ENCODE measurements around the gene DAAM1. TPM values are rescaled to one million over a fixed set of nuclear protein-coding genes. Genes with fewer than 3 reads are reported as not detected.

The DAAM1 gene
- total RNA-seq, 1 donor from 2014 or later: 32.4 TPM

DNA sequence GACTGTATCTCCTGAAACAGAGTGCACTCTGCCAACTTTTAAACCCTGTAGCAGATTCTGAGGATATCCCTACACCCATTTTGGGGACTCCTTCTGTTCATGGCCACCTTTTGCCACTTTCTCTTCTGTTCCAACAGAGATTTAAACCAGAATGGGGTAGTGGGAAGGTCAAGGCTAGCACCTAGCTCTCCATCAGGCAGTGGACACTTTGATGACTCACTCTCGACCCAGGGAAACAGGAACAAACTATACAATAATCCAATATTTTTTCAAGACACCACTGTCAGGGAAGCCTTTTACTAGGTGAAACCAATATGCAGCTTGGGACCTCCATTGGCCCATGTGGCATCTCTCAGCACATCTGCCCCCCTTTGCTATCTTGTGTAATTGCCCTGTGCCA is 103.6 kb downstream of the DAAM1 start:
- DNase-seq (ENCODE audit: low read depth): no peak

DNA sequence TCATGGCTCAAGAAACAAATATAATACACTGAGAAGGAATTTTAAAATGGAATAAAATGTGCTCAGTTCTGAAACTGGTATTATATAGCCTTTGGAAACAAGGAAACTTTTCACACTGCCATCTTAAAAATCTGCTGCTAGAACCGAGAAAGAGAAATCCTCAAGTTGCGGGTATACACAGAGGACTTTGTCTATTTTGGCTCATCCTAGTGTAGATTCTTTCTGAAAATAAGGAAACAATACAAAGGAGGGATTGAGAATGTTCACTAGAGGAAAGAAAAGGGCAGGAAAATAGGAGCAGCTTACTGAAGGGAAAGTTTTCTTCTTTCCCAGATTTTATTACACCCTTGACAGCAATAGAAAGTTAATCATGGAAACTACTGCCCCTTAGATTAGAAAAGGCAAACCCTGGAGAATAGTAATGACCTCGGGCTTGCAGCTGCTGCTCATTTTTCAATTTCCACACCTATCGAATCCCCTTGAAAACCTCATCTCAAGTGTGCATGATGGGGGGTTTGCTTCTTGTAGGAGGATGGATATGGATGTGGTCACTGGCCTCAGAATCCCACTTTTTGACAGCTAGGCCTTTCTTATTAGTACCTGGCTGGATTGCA is 104.6 kb downstream of the DAAM1 start:
- DNase-seq (ENCODE audit: low read depth): no peak

DNA sequence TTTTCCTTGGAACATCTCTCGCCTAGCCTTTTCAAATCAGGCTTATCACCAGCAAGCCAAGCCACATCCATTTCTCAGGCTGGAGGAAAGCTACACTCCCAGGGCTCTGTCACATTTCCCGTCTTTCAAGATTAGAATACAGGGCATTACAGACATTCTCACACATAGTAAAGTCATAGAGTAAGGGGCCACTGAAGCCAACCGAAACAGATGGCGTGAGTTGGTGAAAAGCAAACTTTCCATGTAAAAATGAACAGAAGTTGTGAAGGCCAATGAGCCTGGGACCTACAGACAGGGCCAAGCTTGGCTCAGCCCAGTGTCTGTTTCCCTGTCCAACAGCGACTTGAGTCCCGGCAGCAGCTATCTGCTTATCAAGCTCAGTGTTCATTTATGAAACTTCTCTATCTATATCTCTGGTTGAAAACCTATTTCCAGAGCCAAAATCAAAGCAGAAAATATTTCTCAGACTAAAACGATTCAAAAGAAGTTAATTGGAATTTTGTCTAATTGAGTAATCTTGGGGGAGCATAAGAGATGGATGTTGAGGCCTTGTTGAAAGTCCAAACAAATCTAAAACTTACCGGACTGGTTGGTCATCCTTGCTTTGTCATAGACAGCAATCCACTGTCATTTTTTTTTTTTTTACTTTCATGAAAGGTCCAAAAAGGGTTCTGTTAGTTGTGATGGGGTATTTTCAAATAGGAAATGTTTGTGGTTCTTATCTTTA is 105.6 kb downstream of the DAAM1 start:
- DNase-seq (ENCODE audit: low read depth): no peak

DNA sequence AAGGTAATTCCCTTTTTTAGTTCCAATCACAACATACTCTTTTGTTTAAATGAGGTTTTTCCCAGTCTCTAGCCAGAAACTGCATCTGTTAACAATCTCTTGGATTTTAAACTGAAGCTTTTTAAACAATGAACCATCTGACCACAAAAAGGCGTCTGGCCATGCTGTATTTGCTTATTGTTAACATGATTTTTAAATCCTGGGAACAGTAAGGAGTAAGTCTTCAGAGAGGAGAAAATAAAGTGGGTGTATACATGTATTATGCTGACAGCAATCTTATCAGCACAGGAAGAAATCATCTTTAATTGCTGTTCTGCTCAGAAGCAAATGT is 106.2 kb downstream of the DAAM1 start:
- DNase-seq (ENCODE audit: low read depth): no peak

DNA sequence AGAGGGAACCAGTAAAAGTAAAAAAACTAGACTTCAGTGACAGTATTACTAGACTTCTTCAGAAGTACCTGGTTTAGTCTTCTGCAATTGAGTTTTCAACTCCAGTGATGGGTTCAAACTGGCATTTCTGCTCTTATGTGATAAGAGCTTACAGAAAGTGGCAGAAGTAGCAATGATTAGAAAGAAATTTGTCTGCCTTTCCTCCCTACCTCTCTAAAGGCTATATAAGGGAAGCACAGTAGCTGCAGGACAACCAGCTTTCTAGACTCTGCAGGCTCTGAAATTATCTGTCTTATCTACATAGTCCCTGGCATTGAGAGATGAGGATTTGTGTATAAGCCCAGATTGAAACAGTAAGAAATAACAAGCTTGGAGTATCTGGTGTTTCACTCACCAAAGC is 107.5 kb downstream of the DAAM1 start:
- no peak for DNase-seq (ENCODE audit: low read depth)

DNA sequence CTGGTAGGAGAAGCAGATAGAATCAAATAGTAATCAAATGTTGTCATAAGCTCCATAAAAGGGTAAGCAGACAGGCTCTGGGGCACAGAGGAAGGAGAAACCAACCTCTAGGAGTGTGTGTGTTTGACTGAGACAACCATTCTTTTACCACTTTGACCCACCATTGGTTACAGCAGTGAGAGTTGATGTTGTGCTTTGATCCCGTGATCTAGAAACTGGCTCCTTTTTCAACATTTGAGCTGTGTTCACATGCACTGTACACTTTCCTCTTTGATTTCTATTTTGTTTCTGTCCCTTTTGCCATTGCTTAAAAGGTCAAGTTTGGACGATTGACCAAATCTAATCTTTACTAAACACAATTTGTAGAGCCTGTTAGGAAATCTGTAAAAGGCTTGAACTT is 108.0 kb downstream of the DAAM1 start:
- no peak for DNase-seq (ENCODE audit: low read depth)

DNA sequence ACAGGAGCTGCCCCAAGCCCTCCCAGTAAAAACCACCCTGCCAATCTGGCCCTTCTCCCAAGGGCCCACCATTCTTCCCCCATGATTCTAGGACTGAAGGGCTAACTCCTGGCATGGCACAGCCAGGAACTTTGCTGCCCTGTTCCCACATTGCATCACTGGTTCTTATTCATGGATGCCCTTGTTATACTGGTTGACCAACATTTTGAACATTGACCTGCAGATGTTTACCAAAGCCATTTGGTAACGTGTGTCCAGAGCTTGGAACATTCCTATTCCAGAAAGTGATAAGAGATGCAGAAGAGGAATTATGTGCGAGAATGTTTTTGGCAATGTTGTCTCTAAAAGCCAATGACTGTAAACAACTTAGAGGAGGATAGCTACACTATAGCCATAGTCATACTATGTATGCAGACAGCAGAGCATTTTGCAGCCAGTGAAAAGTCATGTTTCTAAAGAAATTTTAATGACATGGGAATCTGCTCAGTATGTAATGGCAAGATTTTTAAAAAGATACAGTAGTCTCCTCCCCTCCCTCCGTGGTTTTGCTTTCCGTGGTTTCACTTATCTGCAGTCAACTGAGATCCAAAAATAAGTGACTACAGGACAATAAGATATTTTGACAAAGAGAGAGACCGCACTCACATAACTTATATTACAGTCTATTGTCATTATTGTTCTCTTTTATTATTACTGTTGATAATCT is 108.8 kb downstream of the DAAM1 start:
- peak; percentile 38 for DNase-seq (ENCODE audit: low read depth)

DNA sequence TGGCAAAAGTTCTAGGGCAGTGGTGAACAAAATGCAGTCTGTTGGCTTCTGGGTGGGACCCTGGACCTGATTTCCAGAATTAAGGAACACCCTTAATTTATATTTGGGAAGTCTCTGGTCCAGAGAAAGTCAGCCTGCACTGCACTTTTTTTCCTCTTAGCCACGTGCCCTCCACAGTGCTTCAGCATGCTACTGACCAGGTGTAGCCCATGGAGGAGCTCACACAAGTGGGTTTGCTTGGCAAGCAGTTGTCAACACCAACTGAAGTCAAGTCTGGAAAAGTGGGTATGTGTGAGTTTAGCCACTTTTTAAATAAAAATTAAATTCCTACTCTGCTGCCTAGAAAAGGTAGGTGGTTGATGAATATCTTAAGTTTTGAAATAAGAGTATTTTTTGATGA is 111.3 kb downstream of the DAAM1 start:
- no peak for DNase-seq (ENCODE audit: low read depth)

DNA sequence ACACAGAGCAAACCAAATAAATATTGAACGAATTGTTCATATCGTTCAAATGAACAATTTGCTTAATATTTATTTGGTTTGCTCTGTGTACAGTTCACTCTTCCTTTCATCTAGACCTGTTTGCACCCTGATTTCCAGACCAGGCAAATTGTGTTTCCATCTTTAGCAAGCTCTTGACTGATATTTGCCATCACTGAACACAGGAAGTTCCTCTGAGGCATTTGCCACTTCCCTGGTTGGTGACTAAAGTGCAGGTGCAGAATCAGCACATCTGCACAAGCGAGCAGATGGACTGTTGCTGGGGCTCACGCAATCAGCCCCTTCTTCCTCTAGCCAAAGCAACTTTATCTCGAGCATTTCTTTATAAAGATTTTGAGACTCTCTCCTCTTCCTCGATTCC is 112.9 kb downstream of the DAAM1 start:
- no peak for DNase-seq (ENCODE audit: low read depth)

DNA sequence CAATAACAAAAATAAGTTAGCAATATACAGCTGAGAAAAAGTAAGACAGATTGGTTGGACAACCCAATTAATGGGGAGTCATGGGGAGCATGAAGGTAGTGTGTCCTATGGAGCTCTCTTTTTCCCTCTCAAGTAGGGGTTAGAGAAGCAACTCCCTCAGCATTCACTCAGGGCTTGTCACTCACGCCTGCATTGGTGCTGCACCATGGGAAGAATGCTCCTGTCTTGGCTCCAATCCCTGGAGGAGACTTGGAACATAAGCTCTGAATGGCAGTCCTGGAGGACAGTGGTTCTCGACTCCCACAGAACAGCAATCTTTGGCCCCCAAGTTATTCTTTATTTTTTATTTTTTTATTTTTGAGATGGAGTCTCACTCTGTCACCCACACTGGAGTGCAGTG is 113.8 kb downstream of the DAAM1 start:
- DNase-seq (ENCODE audit: low read depth): no peak

DNA sequence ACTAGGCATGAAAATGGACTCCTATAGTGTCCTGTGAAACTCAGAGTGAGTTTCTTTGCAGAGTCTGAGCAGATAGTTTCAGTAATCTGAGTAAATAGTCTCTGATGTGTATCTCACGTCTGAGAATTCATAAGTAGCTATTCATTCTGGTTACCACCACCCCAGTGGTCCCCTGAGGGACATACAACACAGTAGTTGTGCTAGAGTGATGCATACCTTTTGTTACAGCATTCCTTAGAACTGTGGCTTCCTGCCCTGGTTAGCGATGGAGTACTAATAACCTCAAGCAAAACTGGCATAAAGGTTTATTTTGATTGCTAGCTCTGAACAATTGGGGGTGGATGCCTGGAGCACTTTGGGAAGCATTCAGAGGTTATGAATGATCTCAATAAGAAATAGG is 114.7 kb downstream of the DAAM1 start:
- DNase-seq (ENCODE audit: low read depth): peak; percentile 90

DNA sequence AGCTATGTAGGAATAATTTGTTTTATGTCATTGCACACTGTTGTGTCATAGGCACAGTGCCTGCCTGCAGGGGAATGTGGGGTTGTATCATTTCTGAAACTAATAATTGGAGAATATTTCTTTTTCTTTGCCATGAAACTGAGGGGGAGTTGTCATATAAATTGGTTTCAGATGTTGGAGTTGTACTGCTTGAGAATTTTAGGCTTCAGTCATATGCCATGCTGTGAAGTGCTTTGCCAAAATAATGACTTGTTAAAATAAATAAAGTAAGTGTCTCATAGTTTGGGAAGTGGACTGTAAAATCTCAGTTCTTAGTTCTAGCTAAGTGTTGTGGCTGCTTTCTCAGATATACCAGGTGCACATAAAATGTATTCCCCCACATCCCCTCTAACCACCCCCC is 116.8 kb downstream of the DAAM1 start:
- no peak for DNase-seq (ENCODE audit: low read depth)

DNA sequence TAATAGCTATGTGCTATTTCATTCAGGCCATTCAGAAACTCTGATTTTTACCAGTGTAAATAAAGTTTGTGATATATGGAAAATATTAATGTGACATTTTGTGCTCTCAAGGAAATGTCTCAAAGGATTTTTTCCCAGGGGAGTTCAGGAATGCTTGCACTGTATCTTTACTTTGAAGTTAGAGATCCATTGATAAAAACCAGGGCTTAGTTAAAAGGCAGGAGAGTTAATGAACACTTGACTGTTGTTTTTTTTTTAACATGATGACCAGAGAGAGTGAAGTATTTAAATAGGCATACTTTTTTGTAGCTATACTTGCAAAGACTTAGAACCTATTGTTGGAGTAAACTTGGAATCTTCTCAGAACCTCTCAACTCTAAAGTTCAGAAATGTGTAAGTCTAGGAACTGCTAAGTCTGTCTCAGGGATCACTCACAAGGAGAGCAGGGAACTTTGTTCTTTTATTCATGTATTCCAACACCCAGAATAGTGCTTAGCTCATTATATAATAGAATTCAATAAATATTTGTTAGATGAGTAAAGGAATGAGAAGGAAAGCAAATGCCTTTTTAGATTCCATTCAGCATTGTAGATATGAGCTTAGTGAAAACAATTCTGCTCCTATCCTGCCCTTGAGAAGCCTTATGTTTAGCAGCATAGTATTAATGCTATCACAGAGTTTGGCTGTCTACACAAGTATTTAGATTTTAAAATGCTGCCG is 117.5 kb downstream of the DAAM1 start:
- DNase-seq (ENCODE audit: low read depth): peak; percentile 63

DNA sequence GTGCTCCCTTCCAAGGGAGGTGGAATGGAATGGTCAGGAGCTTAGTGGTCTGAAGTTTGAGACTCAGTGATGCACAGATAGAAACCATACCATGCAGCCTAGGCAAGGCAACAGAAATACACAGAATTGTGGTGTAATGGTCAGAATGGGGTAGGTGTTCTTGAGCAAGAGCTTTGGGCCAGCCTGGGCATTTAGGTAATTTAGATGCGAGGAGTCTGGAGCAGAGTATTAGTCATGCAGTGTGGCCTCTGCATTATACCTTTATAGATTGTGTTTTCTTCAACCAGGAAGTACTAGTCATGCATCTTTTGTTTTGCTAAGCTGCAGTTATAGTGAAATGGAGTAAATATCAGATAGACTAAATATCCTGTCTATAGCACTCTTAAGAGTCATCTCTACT is 118.3 kb downstream of the DAAM1 start:
- DNase-seq (ENCODE audit: low read depth): peak; percentile 94

DNA sequence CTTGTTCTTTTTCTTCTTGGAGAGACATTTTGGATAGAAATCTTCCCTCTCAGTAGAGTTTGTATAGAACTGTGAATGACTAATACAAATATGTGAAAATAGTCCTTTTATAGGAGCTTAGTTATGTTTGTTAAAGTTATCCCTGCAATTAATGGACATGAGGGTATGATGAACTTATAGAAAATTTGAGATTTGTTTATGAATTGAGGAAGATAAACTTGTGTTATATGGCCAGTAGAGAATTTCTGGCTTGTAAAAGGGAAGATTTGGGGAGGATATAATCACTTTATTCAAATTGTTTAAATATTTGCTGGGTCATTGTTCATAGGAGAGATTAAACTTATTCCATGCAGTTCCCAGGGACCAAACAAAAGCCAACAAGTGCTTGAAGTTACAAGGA is 119.6 kb downstream of the DAAM1 start:
- DNase-seq (ENCODE audit: low read depth): no peak

DNA sequence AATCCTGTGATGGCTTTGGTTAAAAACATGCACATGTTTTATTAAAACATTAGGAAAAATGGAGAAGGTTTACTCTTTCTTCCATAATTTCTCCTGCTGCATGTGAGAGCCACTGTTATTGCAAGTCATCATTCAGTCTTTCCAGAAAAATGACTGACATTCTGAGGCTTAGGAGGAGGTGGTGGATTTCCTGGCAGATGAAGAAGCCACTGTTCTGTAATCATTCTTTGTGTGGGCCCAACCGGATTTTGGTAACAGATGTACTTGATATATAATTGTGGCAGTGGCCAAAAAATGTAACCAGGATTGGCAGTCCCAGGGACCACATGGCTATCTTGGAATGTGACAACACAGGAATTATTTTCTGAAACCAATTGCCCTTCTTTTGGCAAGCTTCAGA is 120.2 kb downstream of the DAAM1 start:
- no peak for DNase-seq (ENCODE audit: low read depth)

DNA sequence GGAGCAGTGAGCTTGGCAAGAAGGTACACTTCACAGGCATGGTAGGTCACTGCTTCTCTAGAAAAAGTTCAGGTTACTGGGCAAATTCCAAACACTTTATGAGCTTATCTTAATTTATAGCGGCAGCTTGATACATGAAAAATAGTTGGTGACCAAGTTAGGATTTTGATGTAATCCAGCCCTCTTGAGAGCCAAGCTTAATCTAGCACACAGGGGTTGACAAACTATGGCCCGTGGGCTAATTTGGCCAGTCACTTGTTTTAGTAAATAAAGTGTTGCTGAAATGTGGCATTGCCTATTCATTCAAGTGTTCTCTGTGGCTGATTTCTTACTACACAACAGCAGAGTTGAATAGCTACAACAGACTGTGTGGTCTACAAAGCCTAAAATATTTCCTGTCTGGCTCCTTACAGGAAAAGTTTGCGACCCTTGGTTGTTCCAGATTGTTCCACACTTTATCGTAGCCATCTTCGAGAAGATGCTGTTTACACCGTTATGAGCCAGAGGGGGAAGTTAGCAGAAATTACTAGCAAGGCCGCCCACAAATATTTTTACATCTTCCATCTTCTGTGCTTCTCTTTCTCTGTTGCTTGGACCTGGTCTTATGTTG is 120.9 kb downstream of the DAAM1 start:
- no peak for DNase-seq (ENCODE audit: low read depth)

DNA sequence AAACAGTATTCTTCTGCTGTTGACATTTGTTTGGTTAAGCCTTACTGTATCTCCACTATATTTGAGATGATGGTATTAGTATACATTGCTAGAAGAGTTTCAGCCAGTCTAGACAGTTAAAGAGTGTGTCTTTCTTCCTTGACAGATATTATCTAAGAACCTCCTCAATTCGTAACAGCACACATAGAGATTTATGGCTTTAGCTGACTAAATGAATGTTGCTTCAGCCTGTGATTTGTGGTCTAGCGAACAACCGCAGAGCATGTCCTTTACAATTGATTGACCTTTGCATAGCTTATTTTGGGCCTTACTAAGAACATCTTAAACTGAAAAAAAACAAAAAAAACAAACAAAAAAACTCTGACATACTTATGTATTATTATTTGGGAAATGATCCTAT is 122.2 kb downstream of the DAAM1 start:
- peak; percentile 81 for DNase-seq (ENCODE audit: low read depth)

DNA sequence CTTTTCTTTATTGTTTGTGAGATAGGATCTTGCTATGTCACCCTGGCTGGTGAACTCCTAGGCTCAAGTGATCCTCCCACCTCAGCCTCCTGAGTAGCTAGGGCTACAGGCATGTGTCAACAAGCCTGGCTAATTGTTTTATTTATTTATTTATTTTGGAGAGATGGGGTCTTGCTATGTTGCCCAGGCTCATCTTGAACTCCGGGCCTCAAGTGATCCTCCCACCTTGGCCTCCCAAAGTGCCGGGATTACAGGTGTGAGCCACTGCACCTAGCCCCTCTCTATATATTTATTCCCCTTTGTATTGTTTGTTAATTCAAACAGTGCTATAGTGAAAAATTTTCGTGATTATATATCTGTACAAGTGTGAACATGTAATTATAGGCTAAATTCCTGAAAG is 123.3 kb downstream of the DAAM1 start:
- DNase-seq (ENCODE audit: low read depth): no peak

DNA sequence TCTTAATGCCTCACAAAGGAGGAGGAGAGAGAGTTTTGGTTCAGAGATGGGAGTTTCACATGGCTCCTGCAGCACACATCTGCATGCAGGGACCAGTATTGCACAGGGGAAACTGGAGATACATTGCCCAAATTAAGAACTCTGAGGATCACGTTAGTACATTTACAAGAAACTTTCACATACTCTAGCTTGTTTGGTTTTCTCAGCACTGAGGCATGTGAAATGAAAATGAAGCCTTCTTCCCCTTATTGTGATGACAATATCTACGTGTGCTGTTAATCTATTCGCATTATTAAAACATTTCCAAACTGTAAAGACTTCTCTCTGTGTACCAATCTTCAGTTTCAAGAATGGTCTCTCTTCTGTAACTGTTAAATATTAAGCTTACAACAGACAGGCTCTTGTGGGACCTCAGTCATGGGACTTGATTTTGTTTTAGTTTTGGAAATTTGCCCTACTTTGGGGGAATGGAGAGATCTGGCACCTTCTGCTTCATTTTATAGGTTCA is 124.7 kb downstream of the DAAM1 start:
- DNase-seq (ENCODE audit: low read depth): peak; percentile 54

DNA sequence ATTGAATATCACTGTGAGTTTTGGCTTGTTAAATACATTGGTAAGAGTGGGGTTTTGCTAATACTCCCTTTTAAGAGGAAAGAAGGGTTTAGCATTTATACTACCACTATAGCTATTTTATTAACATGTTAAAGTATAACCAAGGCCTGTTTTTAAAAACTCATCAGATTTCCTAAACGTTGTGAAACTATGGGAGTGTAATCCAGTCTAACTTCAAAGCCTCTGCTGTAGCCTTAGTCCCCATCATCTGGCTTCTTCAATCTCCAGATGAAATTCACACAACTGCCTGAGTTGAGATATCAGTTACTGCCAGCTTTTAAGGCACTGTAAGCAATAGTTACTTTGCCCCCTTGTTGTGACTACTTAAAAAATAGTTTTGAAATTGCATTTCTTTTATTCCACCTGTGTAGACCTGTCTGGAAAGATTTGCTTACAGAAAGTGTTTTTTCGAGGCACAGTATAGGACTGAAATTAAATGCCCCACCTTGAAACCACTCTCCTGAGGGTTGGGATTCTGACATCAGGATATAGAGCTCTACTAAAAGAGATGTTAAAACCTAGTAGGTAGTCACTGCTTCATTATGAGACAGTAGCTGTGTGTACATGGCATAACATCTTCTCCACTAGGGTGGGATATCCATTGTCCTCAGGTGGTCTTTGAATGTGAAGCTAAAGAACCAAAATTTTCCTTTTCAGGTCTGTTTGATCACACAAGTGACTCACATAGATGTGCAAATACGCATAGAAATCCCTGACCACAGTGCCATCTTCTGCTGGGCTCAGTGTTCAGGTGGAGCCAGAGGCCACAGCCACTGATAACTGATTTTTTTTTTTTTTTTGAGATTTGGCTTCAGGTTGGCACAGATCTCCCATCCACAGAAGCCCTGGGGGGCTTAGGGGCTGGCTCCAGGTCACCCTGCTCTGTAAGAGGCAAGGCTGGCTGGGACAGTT is 125.5 kb downstream of the DAAM1 start:
- peak; percentile 56 for DNase-seq (ENCODE audit: low read depth)

Data from renal cortical epithelial cell (primary cell).